ENCODE data around the gene LAMP1.
A peak's percentile ranks its signal among the peaks of the same experiment; 100 is the strongest.
"Not testable (repeated sequence)": the region's sequence is repeated elsewhere in the genome, so short reads cannot be mapped to it uniquely, and the experiment has no call there.

LAMP1 gene

DNA sequence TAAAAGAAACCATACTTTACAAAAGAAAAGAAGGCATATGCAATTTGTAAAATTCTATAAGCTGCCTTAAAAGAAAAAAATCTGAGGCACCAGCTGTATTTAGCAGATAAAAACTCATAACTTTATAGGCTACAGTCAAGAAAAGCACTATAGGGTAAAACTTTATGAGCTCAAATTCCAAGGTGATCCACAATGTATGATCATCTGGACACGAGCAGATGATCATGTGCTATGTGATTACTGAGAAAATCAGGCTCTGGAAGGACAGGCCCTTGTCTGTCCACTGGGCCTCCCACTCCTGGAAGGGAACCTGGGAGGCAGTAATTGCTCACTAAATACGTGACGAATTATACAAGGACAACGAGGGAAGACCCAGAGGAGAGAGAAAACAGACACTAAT, 59.6 kb downstream of the LAMP1 start:
- no peak for DNase-seq (ENCODE audit: low spot score)

DNA sequence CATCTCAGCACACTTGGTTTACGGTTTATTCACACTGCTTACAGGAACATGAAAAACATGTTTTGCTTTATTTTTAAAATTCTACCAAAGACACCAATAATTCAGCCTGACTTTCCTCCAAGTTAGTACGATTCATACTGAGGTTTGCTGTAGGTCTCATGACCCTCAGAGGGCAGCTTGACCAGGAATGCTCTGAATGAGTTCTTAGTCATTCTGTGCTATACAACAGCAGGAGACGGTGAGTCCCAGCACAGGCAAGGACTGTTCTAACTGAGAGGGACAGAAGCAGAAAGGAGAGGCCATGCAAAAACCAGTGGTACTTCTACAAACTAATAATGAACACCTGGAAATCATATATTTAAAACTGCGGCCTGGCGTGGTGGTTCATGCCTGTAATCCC, 60.5 kb downstream of the LAMP1 start:
- DNase-seq (ENCODE audit: low spot score): peak; percentile 72

DNA sequence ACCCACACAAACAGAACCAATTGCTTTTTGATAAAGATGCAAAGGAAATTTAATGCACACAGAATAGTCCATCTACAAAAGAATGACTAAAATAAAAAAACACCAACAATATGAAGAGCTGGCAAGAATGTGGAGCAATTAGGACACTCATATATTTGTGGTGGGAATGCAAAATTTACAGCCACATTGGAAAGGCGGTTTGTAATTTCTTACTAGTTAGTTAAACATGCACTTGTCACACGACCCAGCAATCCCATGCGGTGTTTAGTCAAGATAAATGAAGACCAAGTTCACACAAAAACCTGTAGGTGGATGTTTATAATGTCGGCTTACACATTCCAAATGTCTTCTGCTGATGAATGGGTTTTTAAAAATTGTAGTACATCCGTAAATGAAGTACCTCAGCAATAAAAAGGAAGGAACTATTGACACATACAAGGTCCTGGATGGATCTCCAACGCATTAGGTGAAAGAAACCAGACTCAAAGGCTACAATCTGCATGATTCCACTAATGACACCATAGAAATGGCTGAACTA, 61.7 kb downstream of the LAMP1 start:
- no peak for DNase-seq (ENCODE audit: low spot score)

DNA sequence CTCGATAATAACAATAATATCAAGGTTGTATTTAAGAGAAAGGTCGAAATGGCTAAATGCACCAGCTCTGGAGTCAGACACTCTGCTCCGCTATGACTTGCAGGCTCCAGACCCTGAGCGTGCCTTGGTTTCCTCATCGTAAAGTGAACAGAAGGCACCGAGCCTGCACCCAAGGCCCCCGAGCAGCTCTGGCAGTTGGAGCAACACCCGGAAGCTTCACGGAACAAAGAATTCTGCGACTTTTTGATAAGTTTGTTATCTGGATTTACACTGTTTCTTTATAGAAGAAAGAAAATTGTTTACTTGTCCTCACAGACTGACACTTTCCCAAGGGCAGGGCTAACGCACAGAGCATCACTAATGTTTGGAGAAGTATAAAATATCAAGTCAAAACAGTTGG, 62.5 kb downstream of the LAMP1 start:
- no peak for DNase-seq (ENCODE audit: low spot score)

DNA sequence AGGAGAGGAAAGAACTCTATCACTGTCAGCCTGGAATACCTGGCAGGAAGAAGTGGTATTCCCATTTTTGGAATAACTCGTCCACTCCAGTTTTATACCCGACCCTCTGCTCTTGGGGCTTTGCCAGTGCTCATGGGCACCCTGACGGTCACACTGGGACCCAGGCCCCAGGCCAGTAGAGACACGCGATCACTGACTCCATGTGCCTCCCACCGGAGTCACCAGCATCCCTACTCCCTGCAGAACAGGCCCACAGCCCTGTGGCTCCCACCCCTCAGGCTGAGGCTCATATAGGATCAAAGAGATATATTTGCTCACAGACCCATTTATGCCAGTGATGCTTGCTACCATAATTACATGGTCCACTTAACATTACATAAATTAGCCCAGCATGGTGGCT, 63.4 kb downstream of the LAMP1 start:
- no peak for DNase-seq (ENCODE audit: low spot score)

DNA sequence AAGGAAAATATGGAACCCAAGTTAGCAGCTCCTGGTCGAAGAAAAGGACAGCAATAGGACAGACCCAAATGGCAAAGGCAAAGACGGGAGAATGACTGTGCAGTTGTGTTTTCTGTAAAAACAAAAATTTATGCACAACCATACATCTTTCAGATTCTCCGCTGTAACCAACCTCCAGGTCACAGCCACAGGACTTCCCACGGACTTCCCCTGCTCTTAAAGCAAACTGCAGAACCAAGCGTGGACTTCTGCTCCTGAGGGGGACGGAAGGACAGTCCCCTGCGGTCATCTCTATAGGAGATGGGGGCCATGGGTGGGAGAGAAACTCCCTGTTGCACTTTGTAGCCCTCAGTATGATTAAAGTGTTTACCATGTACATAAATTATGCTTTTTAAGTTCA, 64.4 kb downstream of the LAMP1 start:
- no peak for DNase-seq (ENCODE audit: low spot score)

DNA sequence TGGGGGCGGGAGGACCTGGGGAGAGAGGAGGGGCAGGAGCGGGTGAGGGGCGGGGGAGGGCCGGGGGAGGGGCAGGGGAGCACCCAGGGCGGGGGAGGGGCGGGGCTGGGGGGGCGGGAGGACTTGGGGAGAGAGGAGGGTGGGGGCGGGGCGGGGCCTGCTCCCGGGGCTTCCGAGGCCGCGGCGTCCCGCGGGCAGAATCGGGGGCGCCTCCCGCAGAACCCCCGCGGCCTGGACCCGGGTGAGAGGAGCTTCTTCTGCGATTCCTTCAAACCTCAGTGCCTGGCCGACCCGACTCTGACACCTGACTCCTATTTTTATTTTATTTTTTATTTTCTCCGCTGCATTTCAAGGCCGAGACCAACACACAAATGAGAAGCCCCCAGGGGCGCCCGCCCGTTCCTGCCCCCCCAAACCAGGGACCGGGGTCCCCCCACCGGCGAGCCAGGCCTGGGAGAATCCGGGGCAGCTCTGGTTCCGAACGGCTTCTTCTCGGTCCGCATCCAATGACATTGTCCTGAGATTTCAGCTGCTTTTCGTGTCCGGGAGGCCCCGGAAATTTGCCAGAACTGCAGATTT, 67.4 kb downstream of the LAMP1 start:
- DNase-seq (ENCODE audit: low spot score): peak; percentile 31

DNA sequence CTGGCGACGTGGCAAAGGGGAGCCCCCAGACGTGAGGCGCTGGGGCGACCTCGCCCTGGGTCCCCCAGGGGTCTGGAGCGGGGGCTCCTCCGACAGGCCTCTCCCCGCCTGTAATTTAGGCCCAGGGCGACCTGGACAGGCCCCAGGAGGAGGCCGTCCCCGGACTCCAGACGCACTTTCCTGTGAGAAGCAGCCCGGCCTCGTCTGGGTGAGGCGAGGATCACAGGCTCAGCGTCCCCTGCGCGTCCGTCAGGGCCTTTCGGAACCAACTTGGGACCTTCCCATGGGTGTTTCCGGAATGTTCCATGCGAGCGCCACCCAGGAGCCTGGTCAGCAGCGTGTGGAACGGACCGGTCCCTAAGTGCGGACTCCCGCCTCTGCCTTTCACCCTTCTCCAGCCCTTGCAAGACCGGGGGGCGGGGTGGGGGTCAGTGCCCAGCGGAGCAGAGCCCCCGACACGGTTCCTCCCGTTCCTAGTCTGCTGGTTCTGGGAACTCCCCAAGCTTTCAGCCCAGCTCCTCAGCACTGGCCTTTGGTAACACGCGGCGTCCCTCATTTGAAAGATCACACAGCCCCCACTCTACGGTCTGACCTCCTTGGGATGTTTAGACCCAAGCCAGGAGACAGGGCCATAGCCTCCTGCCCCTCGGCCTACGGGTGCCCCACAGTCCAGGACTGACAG, 68.0 kb downstream of the LAMP1 start:
- no peak for DNase-seq (ENCODE audit: low spot score)

DNA sequence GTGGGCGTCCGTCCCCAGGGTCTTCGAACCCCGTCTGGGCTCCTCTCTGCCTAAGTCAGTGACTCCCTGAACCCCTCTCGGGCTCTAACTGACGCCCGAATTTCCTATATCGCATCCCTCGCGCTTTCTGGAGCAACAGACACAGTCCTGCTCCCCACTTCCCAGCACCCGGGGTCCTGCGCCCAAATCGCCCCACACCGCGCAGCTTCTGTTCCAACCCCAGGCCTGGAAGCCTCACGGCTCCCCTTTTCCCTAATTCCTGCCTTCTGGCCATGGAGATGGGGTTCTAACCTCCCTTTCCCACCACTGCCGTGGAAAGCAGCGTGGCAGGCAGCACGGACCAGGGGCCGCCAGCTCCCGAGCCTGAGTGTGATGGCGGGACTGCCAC, 68.5 kb downstream of the LAMP1 start:
- no peak for DNase-seq (ENCODE audit: low spot score)

DNA sequence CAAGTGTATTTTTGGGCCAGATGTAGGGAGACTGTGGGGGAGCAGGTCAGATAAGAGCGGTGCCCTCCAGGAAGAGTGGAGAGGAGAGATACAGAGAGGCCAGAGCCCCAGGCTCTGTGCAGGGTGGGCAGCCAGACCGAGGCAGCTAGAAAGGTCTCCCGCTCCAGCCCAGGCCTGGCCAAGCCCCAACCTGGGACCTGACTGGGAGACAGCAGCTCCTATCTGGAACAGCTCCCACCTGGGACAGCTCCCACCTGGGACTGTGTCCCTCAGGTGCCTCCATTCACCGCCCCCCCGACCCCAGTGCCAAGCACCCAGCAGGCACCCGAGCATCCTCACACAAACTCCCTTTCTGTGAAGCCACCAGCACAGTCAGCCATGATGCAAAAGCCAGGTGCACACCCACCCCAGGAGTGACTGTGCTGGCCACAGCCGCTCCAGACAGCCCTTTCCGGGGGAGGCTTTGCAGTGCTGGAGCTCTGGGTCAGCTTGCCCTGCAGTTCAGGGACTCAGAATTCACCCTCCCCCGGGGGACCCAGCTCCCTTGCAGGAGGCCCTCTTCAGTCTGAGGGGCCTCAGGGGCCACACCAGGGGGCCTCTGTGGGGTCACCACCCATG, 69.0 kb downstream of the LAMP1 start:
- DNase-seq (ENCODE audit: low spot score): no peak

DNA sequence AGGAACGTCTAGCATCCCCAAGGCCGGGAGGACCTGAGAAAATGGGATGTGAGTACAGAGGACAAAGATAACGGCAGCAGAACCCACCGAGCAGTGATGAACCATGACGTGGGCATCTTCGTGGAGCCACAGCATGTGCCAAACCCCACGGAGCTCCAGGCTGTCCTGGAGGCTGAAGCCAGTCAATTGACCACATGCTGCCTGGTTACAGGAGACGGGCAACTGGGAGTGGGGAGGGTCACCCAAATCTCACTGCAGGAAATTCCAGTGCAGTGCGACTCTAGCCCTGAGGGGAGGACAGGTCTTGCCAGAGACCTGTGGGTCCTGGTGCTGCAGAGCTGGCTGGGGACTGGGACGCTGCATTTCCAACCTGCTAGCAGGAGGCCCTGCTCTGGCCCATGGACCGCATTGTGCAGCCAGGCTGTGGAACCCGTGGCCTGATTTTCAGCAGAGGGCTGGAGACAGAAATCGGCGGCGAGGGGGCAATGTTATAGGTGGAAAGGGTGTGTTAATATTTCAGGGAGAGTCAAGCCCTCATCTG, 70.1 kb downstream of the LAMP1 start:
- DNase-seq (ENCODE audit: low spot score): no peak

DNA sequence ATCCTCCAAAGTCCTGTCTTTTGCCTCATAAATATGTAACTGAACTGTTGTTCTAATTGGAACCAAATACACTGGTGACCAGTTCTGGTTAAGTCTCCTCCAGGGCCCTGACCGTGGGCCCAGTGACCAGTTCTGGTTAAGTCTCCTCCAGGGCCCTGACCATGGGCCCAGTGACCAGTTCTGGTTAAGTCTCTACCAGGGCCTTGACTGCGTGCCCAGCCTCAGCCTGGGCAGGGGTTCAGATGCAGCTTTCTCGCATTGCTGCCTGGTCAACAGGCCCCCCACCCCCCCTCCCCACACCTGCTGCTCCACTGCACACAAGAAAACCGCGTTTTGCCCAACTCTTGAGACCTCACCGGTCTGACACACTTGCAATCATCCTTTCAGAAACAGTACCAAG, 70.7 kb downstream of the LAMP1 start:
- no peak for DNase-seq (ENCODE audit: low spot score)

DNA sequence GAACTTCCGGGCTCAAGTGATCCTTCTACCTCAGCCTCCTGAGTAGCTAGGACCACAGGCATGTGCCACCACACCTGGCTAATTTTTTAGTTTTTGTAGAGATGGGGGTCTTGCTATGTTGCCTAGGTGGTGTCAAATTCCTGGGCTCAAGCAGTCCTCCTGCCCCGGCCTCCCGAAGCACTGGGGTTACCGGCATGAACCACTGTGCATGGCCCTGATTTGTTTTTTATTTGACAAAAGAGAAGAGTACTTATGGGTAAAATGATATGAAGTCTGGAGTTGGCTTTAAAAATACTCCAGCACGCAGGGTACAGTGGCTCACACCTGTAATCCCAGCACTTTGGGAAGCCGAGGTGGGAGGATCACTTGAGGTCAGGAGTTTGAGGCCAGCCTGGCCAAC, 71.3 kb downstream of the LAMP1 start:
- not testable (repeated sequence) for DNase-seq (ENCODE audit: low spot score)

DNA sequence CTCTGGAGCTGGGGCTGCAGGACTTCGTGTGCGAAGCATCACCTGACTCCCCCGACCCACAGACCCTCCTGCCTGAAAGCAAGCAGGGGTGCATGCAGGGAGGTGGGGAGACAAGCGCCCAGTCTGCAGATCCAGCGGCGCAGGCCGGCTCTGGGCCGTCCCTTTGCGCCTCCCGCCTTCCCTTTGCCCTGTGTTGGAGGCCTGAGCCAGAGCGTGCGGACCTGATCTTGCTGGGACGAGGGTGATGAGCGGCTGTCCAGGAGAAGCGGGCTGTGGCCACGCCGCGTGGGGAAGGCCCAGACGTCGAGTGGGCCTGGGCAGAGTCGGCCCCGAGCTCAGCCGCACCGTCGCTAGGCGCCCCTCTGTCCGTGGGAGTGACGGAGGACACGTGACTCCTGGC, 72.2 kb downstream of the LAMP1 start:
- no peak for DNase-seq (ENCODE audit: low spot score)

DNA sequence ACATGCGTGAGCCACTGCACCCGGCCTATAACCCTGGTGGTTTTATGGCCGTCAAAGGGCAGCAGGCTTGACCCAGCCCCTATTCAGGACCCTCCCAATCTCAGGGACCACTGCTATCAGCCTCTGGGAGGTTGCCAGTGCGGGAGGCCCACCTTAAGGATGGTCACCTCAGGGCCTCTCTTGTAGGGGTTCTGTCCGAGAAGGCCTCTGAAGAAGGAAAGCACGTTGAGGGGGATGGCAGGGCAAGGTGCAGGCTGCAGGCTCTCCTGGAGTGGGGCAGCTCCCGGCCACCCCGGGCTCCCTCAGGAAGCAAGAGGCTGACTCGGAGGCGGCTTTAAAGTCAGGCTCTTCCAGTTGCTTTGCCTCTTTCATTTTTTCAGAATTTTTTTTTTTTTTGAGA, 72.8 kb downstream of the LAMP1 start:
- no peak for DNase-seq (ENCODE audit: low spot score)

DNA sequence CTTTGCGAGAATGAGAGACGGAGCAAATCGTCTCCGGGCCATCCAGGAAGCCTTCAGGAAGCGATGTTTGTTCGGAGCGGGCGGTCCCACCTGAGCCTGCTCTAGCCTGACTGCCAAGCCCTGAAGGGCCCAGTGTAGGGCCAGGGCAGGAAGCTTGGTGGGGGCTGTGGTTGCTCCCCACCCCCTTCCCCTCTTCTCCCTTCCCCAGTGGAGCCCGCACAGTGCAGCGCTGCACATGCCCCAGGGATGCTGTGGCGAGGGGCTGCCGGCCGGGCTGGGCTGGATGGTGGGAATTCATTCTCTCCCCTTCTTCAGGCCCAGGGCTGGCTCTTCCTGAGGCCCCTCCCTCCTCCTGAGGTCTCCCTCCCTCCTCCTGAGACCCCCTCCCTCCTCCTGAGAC, 74.0 kb downstream of the LAMP1 start:
- no peak for DNase-seq (ENCODE audit: low spot score)

DNA sequence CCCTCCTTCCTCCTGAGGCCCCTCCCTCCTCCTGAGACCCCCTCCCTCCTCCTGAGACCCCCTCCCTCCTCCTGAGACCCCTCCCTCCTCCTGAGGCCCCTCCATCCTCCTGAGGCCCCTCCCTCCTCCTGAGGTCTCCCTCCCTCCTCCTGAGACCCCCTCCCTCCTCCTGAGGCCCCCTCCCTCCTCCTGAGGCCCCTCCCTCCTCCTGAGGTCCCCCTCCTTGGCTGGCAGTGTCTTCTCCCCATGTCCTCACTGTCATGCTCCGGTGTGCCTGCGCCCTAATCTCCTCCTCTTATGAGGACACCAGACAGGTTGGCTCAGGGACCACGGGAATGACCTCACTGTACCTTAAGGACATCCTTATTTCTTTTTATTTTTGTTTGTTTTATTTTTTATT, 74.7 kb downstream of the LAMP1 start:
- DNase-seq (ENCODE audit: low spot score): not testable (repeated sequence)
